AG04449 (cell line): ENCODE measurements around the gene IGF2BP3.

Experiments used
- CTCF ChIA-PET: fragments of 350-600 bp; formaldehyde crosslinking; extraction: SDS; loops from one replicate; lab custom pipeline; 2021; ENCODE audit warnings: antibody characterized with exemption; lab: Yijun Ruan, JAX
- POLR2A ChIA-PET: fragments of 400-600, 350-600 bp; formaldehyde crosslinking; extraction: SDS; loops from one replicate; lab custom pipeline; 2020; ENCODE audit warnings: antibody characterized with exemption, inconsistent platforms; lab: Yijun Ruan, JAX
- DNase-seq: peaks from one replicate; pipeline ENCODE4 v3.0.0-alpha.2; 2010; ENCODE audit warnings: low read depth, low spot score
- H3K4me3 ChIP-seq: 2 replicates; pipeline ENCODE4 v1.5.1; 2011; ENCODE audit warnings: low read depth, mild to moderate bottlenecking, control low read depth, low read length
- TF ChIP-seq, protein P1 (sequence below): IDR thresholded peaks from one replicate; pipeline ENCODE4 v1.5.1; 2011; ENCODE audit warnings: mild to moderate bottlenecking, moderate library complexity, low read length, control low read depth, inconsistent platforms; ENCODE audit not compliant: insufficient read depth; ENCODE audit errors: missing control alignments

The IGF2BP3 gene

DNA sequence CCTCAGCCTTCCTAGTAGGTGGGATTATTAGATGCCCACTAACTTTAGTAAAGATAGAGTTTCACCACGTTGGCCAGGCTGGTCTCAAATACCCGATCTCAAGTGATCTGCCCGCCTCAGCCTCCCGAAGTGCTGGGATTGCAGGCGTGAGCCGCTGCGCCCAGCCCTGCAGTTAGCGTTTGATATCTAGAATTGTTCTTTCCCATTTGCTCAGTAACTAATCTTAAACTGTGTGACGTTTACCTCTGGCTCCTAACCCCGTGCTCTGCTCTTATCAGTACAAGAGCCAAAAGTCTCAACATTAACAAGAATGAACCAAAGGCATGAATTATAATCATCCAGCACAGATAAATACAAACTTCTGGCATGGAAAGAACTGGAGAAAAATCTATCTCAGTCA is 47.4 kb downstream of the IGF2BP3 start:
- ChIA-PET POLR2A (no interaction called here), CTCF (no interaction called here)
- DNase-seq: no peak
- TF ChIP-seq, protein P1, sequence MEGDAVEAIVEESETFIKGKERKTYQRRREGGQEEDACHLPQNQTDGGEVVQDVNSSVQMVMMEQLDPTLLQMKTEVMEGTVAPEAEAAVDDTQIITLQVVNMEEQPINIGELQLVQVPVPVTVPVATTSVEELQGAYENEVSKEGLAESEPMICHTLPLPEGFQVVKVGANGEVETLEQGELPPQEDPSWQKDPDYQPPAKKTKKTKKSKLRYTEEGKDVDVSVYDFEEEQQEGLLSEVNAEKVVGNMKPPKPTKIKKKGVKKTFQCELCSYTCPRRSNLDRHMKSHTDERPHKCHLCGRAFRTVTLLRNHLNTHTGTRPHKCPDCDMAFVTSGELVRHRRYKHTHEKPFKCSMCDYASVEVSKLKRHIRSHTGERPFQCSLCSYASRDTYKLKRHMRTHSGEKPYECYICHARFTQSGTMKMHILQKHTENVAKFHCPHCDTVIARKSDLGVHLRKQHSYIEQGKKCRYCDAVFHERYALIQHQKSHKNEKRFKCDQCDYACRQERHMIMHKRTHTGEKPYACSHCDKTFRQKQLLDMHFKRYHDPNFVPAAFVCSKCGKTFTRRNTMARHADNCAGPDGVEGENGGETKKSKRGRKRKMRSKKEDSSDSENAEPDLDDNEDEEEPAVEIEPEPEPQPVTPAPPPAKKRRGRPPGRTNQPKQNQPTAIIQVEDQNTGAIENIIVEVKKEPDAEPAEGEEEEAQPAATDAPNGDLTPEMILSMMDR: no peak
- no peak overlapping the region for H3K4me3 ChIP-seq

DNA sequence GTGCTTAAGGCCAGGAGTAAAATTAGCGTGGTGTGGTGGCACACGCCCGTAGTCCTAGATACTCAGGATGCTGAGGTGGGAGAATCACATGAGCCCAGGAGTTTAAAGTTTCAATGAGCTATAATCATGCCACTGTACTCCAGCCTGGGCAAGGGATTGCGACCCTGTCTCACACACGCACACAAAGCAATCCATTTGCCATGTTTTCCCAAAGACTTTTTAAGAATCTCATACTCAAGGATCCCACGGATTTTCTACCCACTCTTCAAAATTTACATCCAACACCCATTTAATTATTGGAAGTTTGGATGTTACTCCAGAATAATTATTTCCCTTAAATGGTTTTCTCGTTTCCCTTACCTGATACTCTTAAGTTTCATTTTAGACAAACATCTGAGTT is 47.9 kb downstream of the IGF2BP3 start:
- ChIA-PET CTCF (no interaction called here), POLR2A (no interaction called here)
- no peak overlapping the region for H3K4me3 ChIP-seq
- TF ChIP-seq, protein P1: no peak
- DNase-seq: no peak

DNA sequence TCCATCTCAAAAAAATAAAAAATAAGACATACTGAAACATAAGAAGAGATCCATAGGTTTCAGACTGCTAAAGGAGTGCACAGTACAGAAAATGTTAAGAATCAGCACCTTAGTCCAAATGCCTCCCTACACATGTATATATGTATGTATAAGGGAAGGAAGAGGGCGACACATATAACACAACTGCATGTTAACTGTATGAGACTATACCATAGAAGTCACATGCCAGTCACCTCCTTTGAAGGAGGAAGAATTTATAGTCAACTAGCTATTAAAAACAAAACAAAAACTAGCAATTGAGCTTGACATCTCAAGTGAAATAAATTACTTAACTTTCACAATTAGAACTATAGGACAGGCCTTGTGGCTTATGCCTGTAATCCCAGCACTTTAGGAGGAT is 50.4 kb downstream of the IGF2BP3 start:
- ChIA-PET POLR2A (no interaction called here), CTCF (interaction anchor here (1.5 kb wide), 1 partner anchor 10 kb away, joined by 11 read pairs; no protein-coding TSS in a partner anchor)
- DNase-seq: no peak
- TF ChIP-seq, protein P1: no peak
- no peak overlapping the region for H3K4me3 ChIP-seq

DNA sequence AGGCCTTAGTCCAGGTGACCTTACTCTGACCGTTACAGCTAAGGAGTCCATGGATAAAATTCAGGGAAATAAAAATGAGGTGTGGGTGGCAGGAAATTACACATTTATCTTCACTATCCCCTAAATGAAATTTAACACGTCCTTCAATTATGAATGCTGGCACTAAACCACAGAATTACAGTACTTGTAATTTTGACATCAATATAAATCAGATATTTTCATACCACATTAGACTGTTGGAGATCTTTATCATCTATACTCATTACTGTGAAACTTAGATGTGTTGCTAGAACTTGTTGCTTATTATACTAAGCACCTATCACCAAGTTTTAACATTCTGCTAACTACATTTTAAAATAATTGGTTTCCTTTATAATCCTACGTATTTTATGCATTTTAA is 51.1 kb downstream of the IGF2BP3 start:
- TF ChIP-seq, protein P1: no peak
- no peak overlapping the region for H3K4me3 ChIP-seq
- no peak for DNase-seq
- ChIA-PET CTCF (interaction anchor here (1.1 to 1.2 kb wide), 2 partner anchors 11 to 43 kb away, joined by 3 to 4 read pairs; no protein-coding TSS in a partner anchor), POLR2A (no interaction called here)

DNA sequence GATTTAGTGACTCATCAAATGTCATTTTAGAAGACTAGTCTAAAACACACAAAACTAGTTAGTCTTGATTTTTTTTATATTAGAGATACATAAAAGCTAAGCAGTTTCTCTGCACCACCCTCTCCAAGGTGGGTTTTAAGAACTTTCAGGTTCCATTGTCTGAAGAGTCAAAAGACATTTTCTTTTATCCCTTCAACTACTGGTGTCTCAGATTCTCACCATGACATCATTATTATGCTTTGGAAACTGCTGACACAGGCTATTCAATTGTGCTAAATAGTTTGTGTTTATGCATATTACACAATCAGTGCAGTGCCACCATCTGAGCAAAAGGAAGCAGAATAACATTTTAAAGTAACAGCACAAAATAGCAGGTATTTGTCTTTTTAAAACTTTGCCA is 52.2 kb downstream of the IGF2BP3 start:
- DNase-seq: no peak
- TF ChIP-seq, protein P1: no peak
- ChIA-PET POLR2A (interaction anchor here (0.7 kb wide), 1 partner anchor 12 kb away, joined by 3 read pairs; no protein-coding TSS in a partner anchor), CTCF (interaction anchor here (1.5 kb wide), 1 partner anchor 146 kb away, joined by 3 read pairs; no protein-coding TSS in a partner anchor)
- no peak overlapping the region for H3K4me3 ChIP-seq

DNA sequence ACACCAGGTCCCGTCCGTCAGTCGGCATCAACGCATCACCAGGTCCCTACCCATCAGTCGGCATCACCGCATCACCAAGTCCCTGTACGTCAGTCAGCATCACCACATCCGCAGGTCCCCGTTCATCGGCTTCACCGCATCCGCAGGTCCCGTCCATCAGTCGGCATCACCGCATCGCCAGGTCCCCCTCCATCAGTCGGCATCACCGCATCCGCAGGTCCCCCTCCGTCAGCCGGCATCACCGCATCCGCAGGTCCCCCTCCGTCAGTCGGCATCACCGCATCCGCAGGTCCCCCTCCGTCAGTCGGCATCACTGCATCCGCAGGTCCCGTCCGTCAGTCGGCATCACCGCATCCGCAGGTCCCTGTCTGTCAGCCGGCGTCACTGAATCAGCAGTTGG is 55.1 kb downstream of the IGF2BP3 start:
- no peak overlapping the region for H3K4me3 ChIP-seq
- ChIA-PET POLR2A (no interaction called here), CTCF (no interaction called here)
- TF ChIP-seq, protein P1: no peak
- DNase-seq: no peak
